GM12801 (cell line): ENCODE results near the gene SVEP1.

Experiments
- CTCF ChIP-seq: IDR thresholded peaks from one replicate; pipeline ENCODE4 v1.5.1; 2011; ENCODE audit warnings: control low read depth; ENCODE audit not compliant: insufficient read length; ENCODE audit errors: extremely low read depth

SVEP1 gene

GRCh38 chr9:110536822-110537221, 42.7 kb downstream of the SVEP1 start:
- no peak for TF ChIP-seq CTCF

- TF ChIP-seq CTCF = no peak
These were observed 46.5 kb downstream of the SVEP1 start for GRCh38 chr9:110532908-110533665.

GRCh38 chr9:110531776-110532175, 47.8 kb downstream of the SVEP1 start:
- TF ChIP-seq CTCF = no peak

- no peak for TF ChIP-seq CTCF
These were observed 50.9 kb downstream of the SVEP1 start for GRCh38 chr9:110528645-110529044.

- TF ChIP-seq CTCF = no peak
These were observed 53.1 kb downstream of the SVEP1 start for GRCh38 chr9:110526426-110526825.

GRCh38 chr9:110521206-110521605, 58.3 kb downstream of the SVEP1 start:
- TF ChIP-seq CTCF = no peak

- no peak for TF ChIP-seq CTCF
These were observed 59.3 kb downstream of the SVEP1 start for GRCh38 chr9:110520120-110520701.
